Measurements from ENCODE around the gene FAM124B. TPM values are rescaled to one million over a fixed set of nuclear protein-coding genes. Genes with fewer than 3 reads are reported as not detected.
"Not testable (repeated sequence)": the region's sequence is repeated elsewhere in the genome, so short reads cannot be mapped to it uniquely, and the experiment has no call there.

The FAM124B gene
- total RNA-seq, 1 donor from 2014 or later: not detected

GRCh38 chr2:224400174-224400810, 1.6 kb downstream of the FAM124B start:
- no peak for TF ChIP-seq CTCF (IDR thresholded peaks at IDR 0.05; ENCODE audit: unreplicated experiment)
- Mint-ChIP-seq H3K27ac (no peak overlapping the region), H3K9me3 (ENCODE audit: low read depth) (peaks cover 7% of the 10 kb centered on the region), H3K27me3 (no peaks in the 10 kb centered on the region), H3K36me3 (ENCODE audit: insufficient read depth) (no peaks in the 10 kb centered on the region), H3K4me1 (ENCODE audit: low read depth) (no peaks in the 10 kb centered on the region), H3K4me3 (ENCODE audit: low read depth) (no peak overlapping the region)
- no peak for DNase-seq (ENCODE audit: low spot score, unreplicated experiment)

DNA sequence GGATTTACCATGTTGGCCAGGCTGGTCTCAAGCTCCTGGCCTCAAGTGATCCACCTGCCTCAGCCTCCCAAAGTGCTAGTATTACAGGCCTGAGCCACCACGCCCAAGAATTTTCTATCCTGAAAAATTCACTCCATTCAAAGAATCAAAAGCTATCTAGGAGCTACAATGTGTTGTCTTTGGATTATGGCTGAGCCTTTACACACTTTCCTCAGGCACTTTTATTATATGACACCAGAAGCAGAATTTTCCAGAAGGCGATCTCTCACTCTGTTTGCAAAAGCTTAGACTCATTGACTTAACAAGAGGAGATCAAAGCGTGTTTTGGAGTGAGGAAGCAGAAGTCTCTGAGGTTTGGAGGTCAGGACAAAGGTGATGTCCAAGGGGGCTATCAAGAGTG, 3.6 kb downstream of the FAM124B start:
- no peak for DNase-seq (ENCODE audit: low spot score, unreplicated experiment)
- Mint-ChIP-seq H3K4me3 (ENCODE audit: low read depth) (no peak overlapping the region), H3K9me3 (ENCODE audit: low read depth) (peaks cover 7% of the 10 kb centered on the region), H3K27ac (no peak overlapping the region), H3K4me1 (ENCODE audit: low read depth) (no peaks in the 10 kb centered on the region), H3K27me3 (no peaks in the 10 kb centered on the region), H3K36me3 (ENCODE audit: insufficient read depth) (no peaks in the 10 kb centered on the region)
- TF ChIP-seq CTCF (IDR thresholded peaks at IDR 0.05; ENCODE audit: unreplicated experiment): no peak

GRCh38 chr2:224397100-224397499, 4.8 kb downstream of the FAM124B start:
- not testable (repeated sequence) for H3K4me3 Mint-ChIP-seq (ENCODE audit: low read depth)

DNA sequence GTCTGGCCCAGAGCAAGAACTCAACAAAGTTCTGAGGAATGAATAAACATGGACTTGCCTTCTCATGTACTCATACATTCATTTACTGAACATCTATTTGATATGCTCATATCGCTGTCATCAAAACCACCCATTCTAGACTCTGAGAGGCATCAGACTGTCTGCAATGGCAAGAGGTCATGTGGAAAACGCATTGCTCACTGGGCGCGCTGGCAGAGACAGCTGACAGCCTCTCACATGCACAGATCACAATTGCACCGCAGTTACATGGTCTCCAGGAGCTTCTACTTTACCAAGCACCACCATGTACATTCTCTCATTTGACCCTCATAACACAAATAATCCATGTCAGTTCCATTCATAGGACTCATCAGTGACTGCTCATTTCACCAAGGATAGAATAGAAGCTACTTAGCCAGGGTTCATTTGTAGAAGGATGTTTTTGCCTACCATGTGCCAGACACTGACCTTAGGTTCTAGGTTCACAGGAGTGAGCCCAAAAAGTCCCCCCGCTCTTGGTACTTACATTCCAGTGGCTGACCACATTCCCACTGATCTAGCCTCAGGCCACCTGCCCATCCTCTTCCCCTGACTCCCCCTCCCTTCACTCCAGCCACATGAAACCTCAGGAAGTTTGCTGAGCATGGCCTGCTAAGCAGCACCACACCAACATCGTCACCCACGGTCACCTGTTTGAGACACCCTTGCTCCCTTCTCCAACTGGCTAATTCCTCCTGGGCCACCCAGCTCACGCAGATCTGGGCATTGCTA, 6.1 kb downstream of the FAM124B start:
- no peaks in the 10 kb centered on the region for H3K36me3 Mint-ChIP-seq (ENCODE audit: insufficient read depth)
- no peak overlapping the region for H3K4me3 Mint-ChIP-seq (ENCODE audit: low read depth)
- no peak for DNase-seq (ENCODE audit: low spot score, unreplicated experiment)
- no peak for TF ChIP-seq CTCF (IDR thresholded peaks at IDR 0.05; ENCODE audit: unreplicated experiment)
- no peaks in the 10 kb centered on the region for H3K27me3 Mint-ChIP-seq
- H3K4me1 Mint-ChIP-seq (ENCODE audit: low read depth): no peaks in the 10 kb centered on the region
- H3K9me3 Mint-ChIP-seq (ENCODE audit: low read depth): peaks cover 7% of the 10 kb centered on the region
- no peak overlapping the region for H3K27ac Mint-ChIP-seq

More at GRCh38 chr2:224397100-224397499, 4.8 kb downstream of the FAM124B start:
- not testable (repeated sequence) for H3K36me3 Mint-ChIP-seq (ENCODE audit: insufficient read depth); H3K9me3 Mint-ChIP-seq (ENCODE audit: low read depth); H3K4me1 Mint-ChIP-seq (ENCODE audit: low read depth); DNase-seq (ENCODE audit: low spot score, unreplicated experiment); H3K27ac Mint-ChIP-seq; H3K27me3 Mint-ChIP-seq

GRCh38 chr2:224393157-224393872, 8.6 kb downstream of the FAM124B start:
- Mint-ChIP-seq H3K4me1 (ENCODE audit: low read depth) (no peaks in the 10 kb centered on the region), H3K36me3 (ENCODE audit: insufficient read depth) (no peaks in the 10 kb centered on the region), H3K27me3 (no peaks in the 10 kb centered on the region), H3K4me3 (ENCODE audit: low read depth) (no peak overlapping the region), H3K9me3 (ENCODE audit: low read depth) (peaks cover 7% of the 10 kb centered on the region), H3K27ac (no peak overlapping the region)
- no peak for DNase-seq (ENCODE audit: low spot score, unreplicated experiment)
- no peak for TF ChIP-seq CTCF (IDR thresholded peaks at IDR 0.05; ENCODE audit: unreplicated experiment)

All from progenitor cell of endocrine pancreas (in vitro differentiated cells).